Activated CD4-positive, alpha-beta T cell treated with anti-CD3 and anti-CD28 coated beads, Interleukin-2, amount 50 U/mL, for 4 hours (primary cell): ENCODE results near the gene LDLRAP1.

Source experiments
- DNase-seq, 2 experiments: peaks; one replicate each; pipeline ENCODE4 v3.0.0-alpha.2; 2020

Gene LDLRAP1

DNA sequence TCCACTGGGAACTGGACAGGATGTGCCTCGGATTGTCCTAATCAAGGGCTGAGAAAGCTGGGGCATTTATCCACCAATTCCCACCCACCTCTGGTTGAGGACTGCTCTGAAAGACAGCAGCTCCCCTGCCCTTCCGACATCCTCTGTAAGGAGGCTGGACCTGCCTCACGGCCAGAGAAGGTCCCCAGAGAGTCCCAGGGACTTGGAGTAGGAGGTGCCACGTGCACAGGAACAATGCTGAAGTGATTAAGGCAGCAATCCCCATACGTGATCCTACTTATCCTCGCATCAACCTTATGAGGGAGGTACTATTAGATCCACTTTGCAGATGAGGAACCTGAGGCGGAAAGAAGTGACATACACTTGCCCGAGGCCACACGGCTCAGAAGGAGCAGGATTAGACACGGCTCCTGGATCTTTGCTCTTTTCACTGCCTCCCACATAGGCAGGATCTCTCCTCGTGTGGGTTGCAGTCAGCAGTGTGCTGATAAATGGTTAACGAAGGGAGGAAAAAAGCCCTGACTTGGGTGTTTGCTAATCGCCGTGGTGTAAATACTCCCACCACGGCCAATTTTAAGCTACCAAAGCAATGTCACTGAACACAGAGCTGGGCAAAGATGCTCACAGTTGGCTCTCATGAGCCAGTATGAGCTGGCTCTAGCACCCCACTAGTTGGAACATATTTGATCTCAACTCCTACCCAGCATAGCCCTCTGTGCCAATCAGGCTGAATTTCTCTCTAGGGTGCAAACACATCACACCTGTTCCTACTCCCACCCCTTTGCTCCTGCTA, 18.6 kb upstream of the LDLRAP1 start:
- DNase-seq: no peak

DNA sequence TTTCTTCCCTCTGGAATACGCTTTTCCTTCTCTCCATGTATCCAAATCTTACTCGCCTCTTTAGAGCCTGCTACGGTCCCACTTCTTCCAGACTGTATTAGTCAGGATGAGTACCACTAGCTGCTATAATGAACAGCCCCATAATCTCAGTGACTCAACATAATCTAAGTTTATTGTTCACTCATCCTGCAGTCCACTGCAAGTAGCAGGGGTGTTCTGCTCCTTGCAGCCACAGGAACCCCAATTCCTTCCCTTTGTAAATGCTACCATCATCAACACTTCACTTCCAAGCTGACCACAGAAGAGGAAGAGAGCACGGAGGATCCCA, 18.1 kb upstream of the LDLRAP1 start:
- DNase-seq: no peak

DNA sequence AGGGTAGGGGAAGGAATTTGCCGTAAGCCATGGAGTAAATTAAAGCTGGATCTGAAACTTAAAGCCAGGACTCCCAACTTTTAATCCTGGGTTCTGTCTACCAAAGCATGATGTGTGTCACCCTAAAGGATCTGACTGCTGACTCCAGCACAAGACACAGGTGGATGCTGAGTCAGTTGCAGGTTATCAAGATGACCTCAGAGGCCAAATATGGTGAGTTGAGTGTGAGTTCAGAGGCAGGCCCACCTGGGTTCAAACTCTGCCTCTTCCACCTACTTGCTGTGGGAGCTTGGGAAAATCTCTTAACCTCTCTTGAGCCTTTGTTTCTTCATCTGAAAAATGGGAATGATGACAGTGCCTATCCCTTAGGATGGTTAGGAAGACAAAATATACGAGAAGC, 16.7 kb upstream of the LDLRAP1 start:
- no peak for DNase-seq

DNA sequence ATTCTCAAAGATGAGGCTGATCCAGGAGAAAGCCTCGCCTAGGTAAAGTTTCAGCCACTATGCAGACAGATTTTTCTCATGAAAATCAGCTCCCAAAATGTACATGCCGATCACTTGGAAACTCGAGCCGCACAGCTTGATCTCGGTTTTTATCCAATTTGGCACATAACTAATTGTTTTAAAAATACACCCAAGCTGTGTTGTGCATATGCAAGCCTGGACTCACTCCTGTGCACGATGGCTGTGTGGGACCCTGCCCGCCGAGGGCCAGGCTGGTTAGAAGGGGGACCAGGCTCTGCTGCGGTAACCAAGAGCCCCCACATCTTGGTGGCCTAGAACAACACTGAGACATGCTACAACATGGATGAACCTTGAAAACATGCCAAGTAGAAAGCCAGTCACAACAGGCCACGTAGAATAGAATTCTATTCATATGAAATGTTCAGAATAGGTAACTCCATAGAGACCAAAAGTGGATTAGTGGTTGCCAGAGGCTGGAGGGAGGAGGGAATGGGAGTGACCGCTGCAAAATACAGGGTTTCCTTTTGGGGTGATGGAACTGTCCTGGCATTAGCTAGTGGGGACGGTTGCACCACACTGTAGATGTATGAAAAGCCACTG, 16.1 kb upstream of the LDLRAP1 start:
- no peak for DNase-seq

DNA sequence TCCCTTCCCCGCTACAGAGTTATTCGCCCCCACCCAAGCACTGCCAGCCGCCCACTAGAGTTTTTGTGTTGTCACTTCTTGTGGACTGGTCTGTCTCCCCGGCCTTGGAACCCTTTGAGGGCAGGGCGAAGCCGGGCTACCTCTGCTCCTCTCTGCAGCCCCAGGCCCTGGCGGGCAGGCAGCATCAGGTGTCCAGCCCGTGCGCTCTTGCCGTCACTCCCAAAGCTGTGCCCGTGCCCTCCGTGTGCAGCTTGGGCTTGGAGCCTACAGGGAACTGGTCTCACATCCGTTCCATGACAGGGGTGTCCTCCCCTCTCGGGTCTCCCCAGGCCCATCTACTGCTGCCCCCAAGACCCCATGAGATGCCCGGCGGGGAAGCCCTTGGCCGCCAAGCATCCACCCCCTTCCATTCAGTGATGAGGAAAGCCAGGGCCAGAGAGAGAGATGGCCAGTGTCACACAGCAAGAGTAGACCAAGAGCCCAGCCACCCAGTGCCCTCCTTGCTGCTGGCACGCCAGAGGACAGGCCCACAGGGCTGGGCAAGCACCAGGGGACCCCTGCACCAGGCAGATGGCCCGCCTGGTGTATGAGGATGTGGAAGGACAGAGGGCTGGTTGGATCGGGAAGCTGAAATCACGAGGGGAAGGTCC, 15.3 kb upstream of the LDLRAP1 start:
- no peak for DNase-seq

DNA sequence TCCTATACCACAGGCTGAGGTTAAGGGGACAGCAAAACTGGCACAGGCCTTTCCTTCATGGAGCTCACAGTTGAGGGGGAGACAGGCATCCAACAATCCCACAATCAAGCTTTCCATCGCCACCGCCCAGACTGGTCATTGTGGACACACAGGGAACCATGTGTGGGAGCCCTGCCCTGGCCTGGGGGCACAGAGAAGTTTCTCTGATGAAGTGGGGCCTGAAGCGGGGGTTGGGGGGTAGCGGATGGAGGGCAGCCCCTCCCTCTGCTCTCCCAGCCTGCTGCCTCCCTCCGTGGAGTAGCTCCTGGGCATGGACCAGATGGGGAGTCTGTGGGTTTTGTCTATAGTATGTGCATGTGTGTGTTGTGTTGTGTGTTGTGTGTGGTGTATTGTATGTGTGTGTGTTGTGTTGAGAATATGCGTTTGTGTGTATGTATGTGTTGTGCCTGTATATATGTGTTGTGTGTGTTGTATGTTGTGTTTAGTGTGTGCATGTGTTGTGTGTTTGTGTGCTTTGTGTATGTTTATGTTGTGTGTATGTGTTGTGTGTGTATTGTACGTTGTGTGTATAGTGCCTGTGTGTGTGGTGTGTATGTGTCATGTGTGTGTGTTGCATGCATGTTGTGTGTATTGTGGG, 14.4 kb upstream of the LDLRAP1 start:
- DNase-seq: no peak

DNA sequence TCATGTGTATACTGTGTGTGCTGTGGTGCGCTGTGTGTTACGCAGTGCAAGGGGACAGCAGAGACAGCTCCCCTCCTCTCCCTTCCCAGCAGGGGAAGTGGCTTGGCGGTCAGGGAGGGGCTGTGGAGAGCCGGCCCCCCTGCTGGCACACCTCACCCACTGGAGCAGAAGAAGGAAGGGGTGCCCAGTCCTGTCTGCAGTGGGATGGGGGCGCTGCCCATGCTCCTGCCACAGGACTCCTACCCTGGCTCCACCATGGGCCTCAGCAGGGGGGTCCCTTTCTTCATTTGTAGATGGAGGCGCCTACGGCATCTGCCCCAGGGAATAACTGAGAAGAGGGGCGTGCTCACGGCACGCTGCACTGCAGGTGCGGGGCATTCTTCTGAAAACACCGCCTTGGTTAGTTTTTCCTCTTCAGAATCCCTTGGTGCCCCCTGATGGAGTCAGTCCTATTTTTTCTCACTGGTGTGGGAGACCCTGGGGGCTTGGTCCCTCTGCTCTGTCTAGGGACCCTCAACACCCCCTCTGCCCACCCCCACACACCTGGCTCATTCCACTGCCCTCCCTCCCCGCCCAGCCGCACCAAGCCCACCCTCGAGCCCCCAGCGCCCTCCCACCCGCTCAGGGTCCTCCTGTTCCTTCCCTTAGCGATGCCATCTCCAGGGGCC, 13.8 kb upstream of the LDLRAP1 start:
- DNase-seq: no peak

DNA sequence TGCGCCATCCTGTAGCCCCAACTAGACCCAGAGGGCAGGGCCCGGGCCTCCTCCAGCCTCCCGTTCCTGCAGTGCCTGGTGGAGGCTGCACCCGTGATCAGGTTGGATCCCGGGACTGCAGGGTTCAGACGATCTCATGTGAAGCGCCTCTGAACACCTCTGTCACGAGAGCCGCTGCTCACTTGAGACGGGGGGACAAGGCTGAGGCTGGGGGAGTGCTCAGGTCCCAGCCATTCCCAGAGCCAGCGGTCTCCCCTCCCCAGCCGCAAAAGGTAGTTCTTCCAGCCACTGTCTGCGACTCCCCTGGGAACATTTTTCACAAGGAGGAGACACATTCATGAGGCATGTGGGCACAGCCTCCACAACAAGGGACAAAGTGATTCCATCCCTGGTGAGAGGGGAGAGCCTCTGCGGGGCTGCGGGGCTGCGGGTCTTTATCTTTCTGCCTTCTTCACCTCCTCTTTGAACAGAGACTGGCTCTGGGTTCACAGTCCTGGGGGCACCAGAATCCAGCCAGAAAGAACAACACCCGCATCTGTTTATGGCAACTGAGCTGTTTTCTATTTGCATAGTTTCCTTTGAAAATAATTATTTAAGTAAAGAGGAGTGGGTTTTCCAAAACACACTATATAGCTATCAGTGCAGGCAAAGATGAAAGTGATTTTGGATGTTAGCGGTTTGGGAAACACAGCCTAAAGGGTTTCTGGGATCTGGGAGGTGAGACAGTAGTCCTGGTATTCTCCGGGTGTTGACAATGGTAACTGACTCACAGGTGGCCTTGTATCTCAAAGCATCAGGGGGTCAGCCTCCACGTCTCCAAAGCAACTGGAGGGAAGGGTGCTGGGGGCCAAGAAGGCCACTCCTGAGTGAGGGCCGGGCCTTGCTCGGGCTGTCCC, 13.0 kb upstream of the LDLRAP1 start:
- DNase-seq: no peak

DNA sequence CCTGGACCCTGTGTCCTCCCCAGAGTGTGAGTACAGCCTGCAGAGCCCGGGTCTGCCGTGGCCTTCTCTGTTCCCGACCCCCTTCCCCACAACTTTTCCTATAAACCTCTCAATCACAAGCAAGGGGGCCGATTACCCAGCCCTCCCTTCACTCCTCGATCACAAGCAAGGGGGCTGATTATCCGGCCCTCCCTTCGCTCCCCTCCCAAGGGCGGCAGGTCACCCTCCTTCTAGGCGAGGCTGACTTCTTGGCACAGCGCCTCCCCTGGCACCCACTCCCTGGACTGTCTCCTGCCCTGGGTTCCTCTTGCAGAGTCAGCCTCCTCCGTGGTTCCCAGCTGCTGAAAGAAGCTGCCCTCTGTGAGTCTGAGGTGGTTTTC, 12.3 kb upstream of the LDLRAP1 start:
- no peak for DNase-seq

DNA sequence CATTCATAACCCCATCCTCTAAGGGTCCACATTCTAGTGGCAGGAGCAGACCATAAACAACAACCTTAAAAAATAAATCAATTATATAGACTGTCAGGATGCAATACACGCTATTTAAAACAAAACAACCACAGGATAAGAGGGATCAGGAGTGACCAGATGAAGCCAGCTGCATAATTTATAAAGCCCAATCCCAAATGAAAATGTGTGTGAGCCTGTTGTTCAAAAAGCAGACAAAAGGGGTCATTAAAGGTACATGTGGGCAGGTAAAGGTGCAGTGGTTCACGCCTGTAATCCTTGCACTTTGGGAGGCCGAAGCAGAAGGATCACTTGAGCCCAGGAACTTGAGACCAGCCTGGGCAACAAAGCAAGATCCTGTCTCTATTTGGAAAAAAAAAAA, 10.4 kb upstream of the LDLRAP1 start:
- DNase-seq: no peak

DNA sequence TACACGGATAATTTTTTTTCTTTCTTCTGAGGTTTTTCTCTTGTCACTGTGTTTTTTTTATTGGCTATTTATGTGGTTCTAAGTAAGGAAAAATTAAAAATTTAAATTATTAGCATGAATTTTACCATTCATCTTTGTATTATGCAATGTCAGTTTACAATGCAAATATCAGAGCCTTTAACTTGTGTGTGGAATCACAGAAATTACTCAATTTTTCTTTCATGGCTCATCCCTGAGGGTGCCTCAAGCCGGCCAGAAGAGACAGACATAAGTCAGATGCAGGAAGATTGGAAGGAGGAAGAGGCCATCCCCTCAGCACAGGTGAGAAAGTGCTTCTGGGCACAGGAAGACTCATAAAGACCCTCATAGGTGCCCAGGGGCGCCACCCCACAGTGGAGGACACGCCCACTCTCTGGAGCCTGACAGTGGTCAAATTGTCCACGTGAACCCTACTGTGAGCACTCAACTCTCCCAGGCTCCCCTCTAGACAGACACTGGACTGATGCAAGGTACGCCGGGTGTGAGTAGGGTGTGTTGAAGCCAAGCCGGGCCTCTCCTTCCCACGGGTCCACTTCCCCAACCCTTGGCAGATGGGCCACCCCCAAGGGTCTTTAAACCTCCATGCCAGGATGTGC, 9.5 kb upstream of the LDLRAP1 start:
- no peak for DNase-seq

DNA sequence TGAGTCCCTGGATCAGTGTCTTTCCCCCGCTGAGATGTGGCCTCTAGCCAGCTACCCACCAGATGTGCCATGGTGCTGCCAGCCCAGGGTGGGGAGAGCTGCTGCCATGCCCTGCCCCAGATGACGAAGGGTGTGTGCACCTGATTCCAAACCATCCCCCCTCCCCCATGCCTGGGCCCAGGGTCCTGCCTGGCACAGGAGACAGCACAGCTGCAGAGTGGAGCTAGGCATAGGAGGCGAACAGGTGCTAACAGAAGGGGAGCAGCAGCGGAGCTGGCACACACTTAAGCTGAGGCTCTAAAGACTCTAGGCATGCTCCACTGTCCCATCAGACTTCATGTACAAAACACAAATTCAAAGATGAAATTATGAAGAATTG, 9.0 kb upstream of the LDLRAP1 start:
- DNase-seq: no peak

DNA sequence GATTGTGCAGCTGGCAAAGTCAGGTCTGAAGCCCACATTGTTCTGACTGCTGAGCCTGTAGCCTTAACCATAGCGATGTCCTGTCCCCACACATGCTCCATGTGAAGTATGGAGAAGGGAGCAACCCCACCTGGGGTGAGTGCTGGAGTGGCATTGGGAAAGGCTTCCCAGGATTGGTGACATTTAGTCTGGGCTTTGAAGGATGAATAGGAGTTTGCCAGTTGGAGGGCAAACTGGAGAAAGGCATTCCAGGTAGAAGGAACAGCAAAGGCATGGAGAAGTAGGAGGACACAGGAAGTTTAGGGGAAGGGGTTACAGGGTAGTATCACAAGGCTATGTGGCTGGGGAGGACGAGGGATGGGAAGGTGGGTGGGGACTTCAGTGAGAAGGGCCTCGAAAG, 7.3 kb upstream of the LDLRAP1 start:
- DNase-seq: no peak

DNA sequence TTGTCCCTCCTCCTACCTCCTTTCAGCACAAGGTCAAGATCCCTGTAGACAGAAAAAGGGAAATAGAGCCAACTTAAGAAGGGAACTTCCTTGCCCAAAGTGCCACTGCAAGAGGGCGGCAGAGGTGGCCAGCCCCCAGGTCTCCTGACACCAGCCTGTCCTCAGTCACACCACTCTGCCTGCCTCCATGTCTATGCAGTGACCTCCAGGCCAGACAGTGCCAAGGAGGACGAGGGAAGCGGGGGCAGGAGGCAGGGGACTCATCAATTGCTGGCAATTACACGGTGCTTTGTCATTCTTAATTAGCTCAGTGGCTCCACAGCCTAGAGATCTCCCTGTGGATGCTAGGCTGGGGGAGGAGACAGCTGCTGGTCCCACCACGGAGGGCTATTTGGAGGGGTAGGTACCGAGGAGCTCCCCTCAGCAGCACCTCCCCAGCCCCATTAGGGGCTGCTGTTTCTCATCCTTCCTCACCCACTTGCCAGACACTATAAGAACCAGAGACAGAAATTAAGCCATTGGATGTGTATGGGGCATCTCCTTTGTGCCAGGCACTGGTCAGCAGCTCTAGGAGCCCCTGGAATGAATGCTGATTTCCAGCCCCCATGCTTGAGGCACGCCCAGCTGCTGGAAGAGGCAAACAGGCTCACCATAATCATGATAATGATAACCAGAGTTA, 6.1 kb upstream of the LDLRAP1 start:
- no peak for DNase-seq

DNA sequence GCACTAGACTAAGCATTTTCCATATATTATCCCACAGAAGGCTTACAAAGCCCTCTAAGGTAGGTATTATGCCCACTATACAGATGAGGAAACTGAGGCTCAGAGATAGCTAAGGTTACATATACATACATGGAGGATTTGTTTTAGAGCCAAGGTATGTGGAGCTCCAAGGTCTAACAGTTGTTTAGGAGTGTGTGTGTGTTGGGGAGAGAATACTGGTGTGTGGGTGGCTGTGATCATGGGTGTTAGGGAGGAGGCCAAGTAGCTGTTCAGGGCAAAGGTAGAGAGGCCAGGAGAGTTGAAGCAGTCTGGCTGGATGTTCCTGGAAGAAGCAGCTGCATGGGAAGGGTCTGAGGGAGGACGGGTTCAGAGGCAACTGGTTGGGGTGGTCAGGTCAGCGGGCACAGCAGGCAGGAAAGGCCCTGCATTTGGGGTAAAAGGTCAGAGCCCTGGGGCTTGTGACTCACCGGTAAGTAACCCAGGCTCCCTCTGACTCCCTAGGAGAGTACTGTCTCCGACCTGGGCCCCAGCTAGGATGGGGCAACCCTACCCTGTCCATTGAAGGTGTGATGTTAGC, 5.1 kb upstream of the LDLRAP1 start:
- DNase-seq: no peak

DNA sequence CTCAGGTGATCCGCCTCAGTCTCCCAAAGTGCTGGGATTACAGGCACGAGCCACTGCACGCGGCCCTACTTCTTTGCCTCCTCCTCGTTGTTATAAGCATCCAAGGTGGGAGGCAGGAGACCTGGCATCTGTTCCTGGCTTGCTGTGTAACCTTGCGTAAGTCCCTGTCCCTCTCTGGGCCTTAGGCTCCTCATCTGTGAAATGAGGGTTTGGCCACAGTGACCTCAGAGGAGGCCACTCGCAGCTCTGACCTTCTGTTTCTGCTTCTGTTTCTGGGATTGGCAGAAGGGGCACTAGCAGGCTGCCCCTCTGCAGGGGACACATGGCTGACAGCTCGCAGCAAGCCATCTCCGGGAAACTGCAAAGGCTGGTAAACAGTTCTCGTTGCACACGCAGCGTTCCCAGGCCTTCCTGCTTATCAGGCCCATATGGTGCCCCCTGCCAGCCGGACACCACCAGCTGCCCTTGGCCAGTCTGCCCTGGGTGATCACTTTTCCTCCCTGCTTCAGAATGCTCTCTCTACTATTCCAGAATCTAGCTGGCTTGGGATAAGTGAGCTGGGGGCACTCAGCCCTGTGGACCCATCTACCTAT, 2.6 kb upstream of the LDLRAP1 start:
- DNase-seq: no peak

DNA sequence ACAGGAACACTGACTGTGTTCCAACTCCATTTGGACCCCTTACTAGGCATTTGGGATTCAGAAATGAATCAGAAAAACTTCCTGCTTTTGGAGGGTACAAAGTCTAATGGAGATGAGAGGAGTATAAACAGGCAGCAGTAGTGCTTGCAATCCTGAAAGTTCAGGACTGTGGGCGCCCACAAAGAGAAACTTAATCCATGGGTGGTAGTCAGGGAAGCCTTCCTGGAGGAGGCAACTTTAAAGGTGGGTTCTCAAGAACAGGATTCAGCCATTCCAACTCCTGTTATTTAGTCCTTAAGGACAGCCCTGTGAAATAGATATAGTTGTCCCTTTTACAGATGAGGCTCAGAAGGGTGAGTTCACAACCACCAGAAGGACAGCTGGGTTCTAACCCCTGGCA, 2.0 kb upstream of the LDLRAP1 start:
- no peak for DNase-seq

DNA sequence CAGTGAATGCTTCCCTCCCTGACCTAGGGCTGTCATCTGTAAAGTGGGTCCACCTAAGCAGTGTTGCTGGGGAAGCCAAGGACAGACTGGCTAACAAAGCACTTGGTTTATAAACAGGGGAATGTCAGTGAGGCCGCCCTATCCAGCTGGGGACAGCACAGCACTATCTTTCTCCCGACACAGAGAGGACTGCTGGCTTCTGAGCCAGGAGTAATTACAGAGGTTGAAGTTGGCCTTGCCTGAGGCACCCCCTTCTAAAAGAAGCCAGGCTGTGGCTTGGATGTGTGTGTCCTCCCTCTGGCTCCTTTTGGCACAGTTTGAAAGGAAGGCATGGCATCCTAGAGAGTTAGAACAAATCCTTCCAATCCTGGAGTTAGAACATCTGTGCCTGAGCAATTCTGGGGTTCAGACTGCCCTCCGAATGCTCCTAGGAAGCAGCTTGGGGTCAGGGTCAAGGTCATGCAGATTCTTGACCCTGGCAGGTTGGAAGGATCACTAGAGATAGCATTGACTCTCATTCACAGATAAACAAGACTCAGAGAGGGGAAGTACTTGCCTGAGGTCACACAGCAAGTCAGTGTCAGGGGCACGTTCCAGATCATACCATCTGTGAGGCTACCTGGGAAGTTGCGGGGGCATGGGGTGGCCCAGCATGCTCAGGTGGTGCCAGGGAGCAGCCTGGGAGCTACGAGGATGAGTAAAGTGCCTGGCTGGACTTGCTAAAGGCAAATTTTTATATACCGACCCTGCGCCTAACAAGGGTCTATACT, 1.3 kb upstream of the LDLRAP1 start:
- DNase-seq: no peak

DNA sequence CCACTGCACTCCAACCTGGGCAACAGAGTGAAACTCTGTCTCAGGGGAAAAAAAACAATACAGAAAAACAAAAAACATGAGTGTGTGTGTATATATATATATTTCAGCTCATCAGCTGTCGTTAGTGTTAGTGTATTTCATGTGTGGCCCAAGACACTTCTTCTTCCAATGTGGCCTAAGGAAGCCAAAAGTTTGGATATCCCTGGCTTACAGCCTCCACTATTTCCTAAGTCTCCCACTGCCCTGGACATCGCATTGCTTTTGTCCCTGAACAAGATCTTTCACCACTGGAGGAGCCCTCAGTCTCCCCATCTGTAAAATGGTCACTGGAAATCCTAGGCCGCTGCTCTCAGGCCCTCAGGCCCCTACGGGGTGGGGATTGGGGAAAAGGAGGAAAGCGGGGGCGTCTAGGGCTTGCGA, 391 bp upstream of the LDLRAP1 start:
- DNase-seq: no peak
